H9 (cell line): ENCODE results near the gene STYXL1. TPM values are rescaled to one million over a fixed set of nuclear protein-coding genes. Genes with fewer than 3 reads are reported as not detected.

Source experiments
- DNase-seq: peaks from one replicate; pipeline ENCODE4 v3.0.0-alpha.2; 2017
- H2AFZ ChIP-seq: one replicate; pipeline ENCODE4 v1.6.1; 2013; ENCODE audit warnings: mild to moderate bottlenecking, low read length, control low read depth, moderate library complexity
- H2AK5ac ChIP-seq: 2 replicates; pipeline ENCODE4 v1.6.1; 2013; ENCODE audit warnings: low read length, control low read depth, mixed read lengths; ENCODE audit not compliant: insufficient read length
- H2BK120ac ChIP-seq: one replicate; pipeline ENCODE4 v1.6.1; 2013; ENCODE audit warnings: low read depth, mild to moderate bottlenecking, low read length, control low read depth, inconsistent platforms; ENCODE audit not compliant: poor library complexity, severe bottlenecking
- H2BK12ac ChIP-seq: 2 replicates; pipeline ENCODE4 v1.6.1; 2013; ENCODE audit warnings: low read length, control low read depth, mixed read lengths, low read depth; ENCODE audit not compliant: insufficient read length
- H2BK15ac ChIP-seq: 2 replicates; pipeline ENCODE4 v1.6.1; 2013; ENCODE audit warnings: low read depth, low read length, control low read depth
- H2BK20ac ChIP-seq: one replicate; pipeline ENCODE4 v1.6.1; 2013; ENCODE audit warnings: low read depth, mild to moderate bottlenecking, low read length, control low read depth, inconsistent platforms; ENCODE audit not compliant: poor library complexity, severe bottlenecking
- H2BK5ac ChIP-seq: 2 replicates; pipeline ENCODE4 v1.6.1; 2013; ENCODE audit warnings: low read length, control low read depth, mixed read lengths; ENCODE audit not compliant: insufficient read length
- H3K14ac ChIP-seq: 2 replicates; pipeline ENCODE4 v1.6.1; 2013; ENCODE audit warnings: low read length, control low read depth; ENCODE audit not compliant: insufficient read depth
- H3K18ac ChIP-seq: 2 replicates; pipeline ENCODE4 v1.6.1; 2013; ENCODE audit warnings: low read depth, mild to moderate bottlenecking, mixed read lengths, low read length, control low read depth; ENCODE audit not compliant: insufficient read length
- H3K23ac ChIP-seq: 2 replicates; pipeline ENCODE4 v1.6.1; 2013; ENCODE audit warnings: low read length, control low read depth, mixed read lengths, low read depth; ENCODE audit not compliant: insufficient read length
- H3K23me2 ChIP-seq: 2 replicates; pipeline ENCODE4 v1.6.1; 2013; ENCODE audit warnings: low read depth, mild to moderate bottlenecking, mixed read lengths, low read length, control low read depth; ENCODE audit not compliant: insufficient read length, poor library complexity, severe bottlenecking
- H3K27ac ChIP-seq: 2 replicates; pipeline ENCODE4 v1.5.1; 2013; ENCODE audit warnings: low read length, control low read depth, mixed read lengths, low read depth; ENCODE audit not compliant: insufficient read length
- H3K27me3 ChIP-seq: 2 replicates; pipeline ENCODE4 v1.6.1; 2013; ENCODE audit warnings: low read length, control low read depth, inconsistent platforms; ENCODE audit not compliant: insufficient read depth
- H3K4ac ChIP-seq: 2 replicates; pipeline ENCODE4 v1.6.1; 2013; ENCODE audit warnings: low read depth, mild to moderate bottlenecking, control low read depth, inconsistent platforms, low read length, moderate library complexity
- H3K4me1 ChIP-seq: 2 replicates; pipeline ENCODE4 v1.6.1; 2013; ENCODE audit warnings: low read length, control low read depth, inconsistent platforms; ENCODE audit not compliant: insufficient read depth
- H3K4me2 ChIP-seq: 2 replicates; pipeline ENCODE4 v1.6.1; 2013; ENCODE audit warnings: low read length, control low read depth, mixed read lengths; ENCODE audit not compliant: insufficient read length, insufficient read depth
- H3K56ac ChIP-seq: 2 replicates; pipeline ENCODE4 v1.6.1; 2013; ENCODE audit warnings: low read depth, mild to moderate bottlenecking, mixed read lengths, low read length, control low read depth; ENCODE audit not compliant: insufficient read length
- H3K79me1 ChIP-seq: 2 replicates; pipeline ENCODE4 v1.6.1; 2013; ENCODE audit warnings: low read depth, mild to moderate bottlenecking, moderate library complexity, low read length, control low read depth, inconsistent platforms; ENCODE audit not compliant: insufficient read depth, poor library complexity, severe bottlenecking
- H3K79me2 ChIP-seq: 2 replicates; pipeline ENCODE4 v1.6.1; 2013; ENCODE audit warnings: low read length, control low read depth, inconsistent platforms; ENCODE audit not compliant: insufficient read depth
- H3K9ac ChIP-seq: 2 replicates; pipeline ENCODE4 v1.6.1; 2013; ENCODE audit warnings: low read length, control low read depth, mixed read lengths; ENCODE audit not compliant: insufficient read length; ENCODE audit errors: extremely low read depth
- H3K9me3 ChIP-seq: one replicate; pipeline ENCODE4 v1.6.1; 2013; ENCODE audit warnings: low read depth, low read length, inconsistent platforms; ENCODE audit not compliant: control insufficient read depth
- H3T11ph ChIP-seq: one replicate; pipeline ENCODE4 v1.6.1; 2013; ENCODE audit warnings: mild to moderate bottlenecking, low read length, control low read depth, inconsistent platforms
- H4K20me1 ChIP-seq: one replicate; pipeline ENCODE4 v1.6.1; 2013; ENCODE audit not compliant: control insufficient read depth, insufficient read length, insufficient read depth
- H4K5ac ChIP-seq: 2 replicates; pipeline ENCODE4 v1.6.1; 2013; ENCODE audit warnings: low read depth, mild to moderate bottlenecking, mixed read lengths, low read length, control low read depth; ENCODE audit not compliant: insufficient read length
- H4K8ac ChIP-seq: replicated peaks from 2 replicates; pipeline ENCODE4 v1.6.1; 2013; ENCODE audit warnings: low read length, control low read depth, mixed read lengths, low read depth; ENCODE audit not compliant: insufficient read length
- H4K91ac ChIP-seq: 2 replicates; pipeline ENCODE4 v1.6.1; 2013; ENCODE audit warnings: low read depth, mild to moderate bottlenecking, moderate library complexity, mixed read lengths, low read length, control low read depth; ENCODE audit not compliant: insufficient read length
- H3K27ac Mint-ChIP-seq, 3 experiments: 2 replicates in 2 of 3; 3 replicates in 1 of 3; pipeline ENCODE4 v1.8.0; 2020 to 2021; ENCODE audit warnings: mixed read lengths in 3 of 3, mild to moderate bottlenecking in 1 of 3, moderate library complexity in 1 of 3
- H3K27me3 Mint-ChIP-seq: 2 replicates; pipeline ENCODE4 v1.8.0; 2021; ENCODE audit warnings: low read depth, mild to moderate bottlenecking, moderate library complexity, mixed read lengths
- H3K36me3 Mint-ChIP-seq, 3 experiments: 2 replicates in 2 of 3; 3 replicates in 1 of 3; pipeline ENCODE4 v1.8.0; 2020 to 2021; ENCODE audit warnings: low read depth in 3 of 3, mixed read lengths in 3 of 3; ENCODE audit not compliant: insufficient read depth in 1 of 3
- H3K4me1 Mint-ChIP-seq, 2 experiments: 2 replicates each; pipeline ENCODE4 v1.8.0; 2020; ENCODE audit warnings: mixed read lengths in 2 of 2
- H3K4me3 Mint-ChIP-seq, 2 experiments: 2 replicates in 1 of 2; 3 replicates in 1 of 2; pipeline ENCODE4 v1.8.0; 2020 to 2021; ENCODE audit warnings: mild to moderate bottlenecking in 2 of 2, mixed read lengths in 2 of 2, moderate library complexity in 1 of 2
- H3K9me3 Mint-ChIP-seq, 2 experiments: 2 replicates in 1 of 2; 3 replicates in 1 of 2; pipeline ENCODE4 v1.8.0; 2020; ENCODE audit warnings: mild to moderate bottlenecking in 2 of 2, mixed read lengths in 2 of 2, moderate library complexity in 1 of 2
- whole genome bisulfite sequencing: extraction: QIAGEN DNeasy Blood & Tissue Kit; methylation state at CpG from one replicate; pipeline ENCODE4 v1.1.7; 2013; ENCODE audit warnings: missing lambda C conversion rate, low lambda C conversion rate, mixed read lengths; ENCODE audit not compliant: insufficient read length; ENCODE audit errors: extremely low coverage; 5-methylcytosine and 5-hydroxymethylcytosine counted together
- total RNA-seq: library from RNA; stranded (reverse); gene quantifications from 2 replicates; pipeline ENCODE4 v1.2.1, GENCODE V29; 2021
- TF ChIP-seq, protein P1 (sequence below): fragments of 200-600 bp; sonication (generic); conservative IDR thresholded peaks from 3 replicates; pipeline ENCODE4 v1.8.0; 2021; ENCODE audit warnings: antibody characterized with exemption, mild to moderate bottlenecking

Gene STYXL1
- total RNA-seq, 1 experiment from 2014 or later, result 38.7 TPM

DNA sequence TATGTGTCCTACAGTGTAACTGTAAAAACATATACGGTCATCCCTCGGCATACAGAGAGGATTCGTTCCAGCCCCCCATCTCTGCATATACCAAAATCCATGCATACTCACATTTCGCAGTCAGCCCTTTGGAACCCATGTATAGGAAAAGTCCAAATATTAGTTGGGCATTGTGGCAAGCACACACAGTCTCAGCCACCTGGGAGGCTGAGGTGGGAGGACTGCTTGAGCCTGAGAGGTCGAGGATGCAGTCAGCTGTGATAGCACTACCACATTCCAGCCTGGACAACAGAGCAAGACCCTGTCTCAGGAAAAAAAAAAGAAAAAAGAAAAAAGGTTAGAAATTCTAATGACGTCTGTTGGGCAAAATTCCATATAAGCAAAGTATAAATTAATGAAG is 29.2 kb upstream of the STYXL1 start:
- H3K79me2 ChIP-seq, result no peaks in the 10 kb centered on the region
- DNase-seq, result no peak
- no peak overlapping the region for H2BK5ac ChIP-seq
- no peaks in the 10 kb centered on the region for H3K9me3 ChIP-seq
- no peak overlapping the region for H4K8ac ChIP-seq
- Mint-ChIP-seq H3K27ac (no peak overlapping the region), H3K36me3 (peaks cover 0 to 5% (median 3%) of the 10 kb centered on the region in 3 experiments; a peak in 5 of 7 replicates), H3K27me3 (no peaks in the 10 kb centered on the region; the same call in 1 of the 2 replicates), H3K4me3 (no peak overlapping the region), H3K9me3 (no peaks in the 10 kb centered on the region), H3K4me1 (peaks cover 0 to 4% of the 10 kb centered on the region in 2 experiments; a peak in 2 of 4 replicates)
- H3K27me3 ChIP-seq, result no peaks in the 10 kb centered on the region
- no peak overlapping the region for H2AFZ ChIP-seq
- no peaks in the 10 kb centered on the region for H3K23me2 ChIP-seq
- no peak overlapping the region for H3K14ac ChIP-seq
- H3K23ac ChIP-seq, result no peak overlapping the region
- no peak overlapping the region for H2BK120ac ChIP-seq
- H3K18ac ChIP-seq, result no peak overlapping the region
- H3K4me2 ChIP-seq, result no peak overlapping the region
- no peak overlapping the region for H3K27ac ChIP-seq
- no peaks in the 10 kb centered on the region for H3K4me1 ChIP-seq
- no peak overlapping the region for H3T11ph ChIP-seq
- no peak overlapping the region for H4K91ac ChIP-seq
- WGBS, result no CpG with 5 or more reads among the region's 6 CpGs
- no peak overlapping the region for H3K4ac ChIP-seq
- no peak overlapping the region for H4K5ac ChIP-seq
- no peak overlapping the region for H3K9ac ChIP-seq
- H3K79me1 ChIP-seq, result no peaks in the 10 kb centered on the region
- H2BK15ac ChIP-seq, result no peak overlapping the region
- H2AK5ac ChIP-seq, result no peak overlapping the region
- no peaks in the 10 kb centered on the region for H4K20me1 ChIP-seq
- no peak overlapping the region for H2BK12ac ChIP-seq
- no peak overlapping the region for H3K56ac ChIP-seq
- TF ChIP-seq, protein P1, sequence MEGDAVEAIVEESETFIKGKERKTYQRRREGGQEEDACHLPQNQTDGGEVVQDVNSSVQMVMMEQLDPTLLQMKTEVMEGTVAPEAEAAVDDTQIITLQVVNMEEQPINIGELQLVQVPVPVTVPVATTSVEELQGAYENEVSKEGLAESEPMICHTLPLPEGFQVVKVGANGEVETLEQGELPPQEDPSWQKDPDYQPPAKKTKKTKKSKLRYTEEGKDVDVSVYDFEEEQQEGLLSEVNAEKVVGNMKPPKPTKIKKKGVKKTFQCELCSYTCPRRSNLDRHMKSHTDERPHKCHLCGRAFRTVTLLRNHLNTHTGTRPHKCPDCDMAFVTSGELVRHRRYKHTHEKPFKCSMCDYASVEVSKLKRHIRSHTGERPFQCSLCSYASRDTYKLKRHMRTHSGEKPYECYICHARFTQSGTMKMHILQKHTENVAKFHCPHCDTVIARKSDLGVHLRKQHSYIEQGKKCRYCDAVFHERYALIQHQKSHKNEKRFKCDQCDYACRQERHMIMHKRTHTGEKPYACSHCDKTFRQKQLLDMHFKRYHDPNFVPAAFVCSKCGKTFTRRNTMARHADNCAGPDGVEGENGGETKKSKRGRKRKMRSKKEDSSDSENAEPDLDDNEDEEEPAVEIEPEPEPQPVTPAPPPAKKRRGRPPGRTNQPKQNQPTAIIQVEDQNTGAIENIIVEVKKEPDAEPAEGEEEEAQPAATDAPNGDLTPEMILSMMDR, result no peak
- no peak overlapping the region for H2BK20ac ChIP-seq
